Medulla oblongata (tissue), 1 donor: Measurements from ENCODE around the gene HBS1L.

Source experiments
- DNase-seq: peaks from one replicate; pipeline ENCODE4 v3.0.0-alpha.2; 2015; ENCODE audit errors: extremely low spot score

HBS1L gene

DNA sequence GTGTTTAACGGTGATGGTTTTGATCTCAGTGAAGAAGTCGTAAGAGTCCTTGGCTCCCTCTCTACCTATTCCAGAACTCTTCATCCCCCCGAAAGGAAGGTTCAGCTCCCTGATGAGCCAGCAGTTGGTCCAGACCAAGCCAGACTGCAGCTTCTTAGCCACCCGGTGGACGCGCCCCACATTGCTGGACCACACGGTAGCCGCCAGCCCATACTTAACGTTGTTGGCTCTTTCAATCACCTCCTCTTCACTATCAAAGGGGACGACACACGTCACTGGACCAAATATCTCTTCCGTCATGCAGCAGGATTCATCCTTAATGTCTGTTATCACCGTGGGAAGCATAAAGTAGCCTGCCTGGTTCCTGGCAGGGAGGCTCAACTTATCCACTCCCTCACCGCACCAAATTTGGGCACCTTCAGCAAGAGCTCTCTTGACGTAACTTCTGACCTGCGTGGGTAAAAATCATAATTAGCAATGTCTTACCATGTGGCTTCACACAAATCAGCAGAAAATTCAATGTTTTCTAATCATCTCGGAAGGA is 136.1 kb downstream of the HBS1L start:
- DNase-seq: no peak

DNA sequence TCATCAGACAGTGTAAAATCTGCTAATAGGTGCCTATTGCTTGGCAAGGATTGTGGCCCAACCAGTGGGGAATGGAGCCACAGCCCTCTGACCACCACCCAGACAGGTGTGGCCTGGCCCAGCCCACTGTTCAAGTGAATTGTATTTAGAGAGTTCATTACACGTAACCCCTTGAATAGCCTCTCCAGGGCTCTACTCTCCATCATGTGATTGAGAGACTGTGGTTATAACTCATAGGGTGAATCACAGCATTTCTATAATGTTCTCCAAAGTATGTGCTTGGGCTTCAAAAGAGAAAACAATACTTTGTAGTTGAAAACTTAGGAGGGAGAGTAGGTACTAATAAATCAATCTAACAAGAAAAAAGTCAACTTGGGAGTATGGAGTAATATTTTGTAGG is 143.1 kb downstream of the HBS1L start:
- no peak for DNase-seq

DNA sequence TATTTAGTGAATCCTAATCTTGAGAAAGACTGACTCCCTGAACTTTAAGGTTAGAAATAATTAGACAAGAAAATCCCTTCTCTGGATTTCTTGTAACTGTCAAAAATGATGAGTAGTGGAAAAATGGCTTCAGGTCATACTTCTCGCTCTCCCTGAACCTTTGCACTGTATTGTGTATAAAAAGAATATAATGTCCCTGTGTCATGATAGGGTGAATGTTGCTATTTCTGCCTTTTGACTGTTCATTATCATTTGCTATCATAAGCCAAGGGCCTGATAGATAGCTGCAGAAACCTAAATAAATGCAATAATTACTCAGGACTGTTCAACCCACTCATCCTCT is 144.1 kb downstream of the HBS1L start:
- no peak for DNase-seq
